SK-N-SH (cell line): Measurements from ENCODE around the gene BNC2. TPM values are rescaled to one million over a fixed set of nuclear protein-coding genes. Genes with fewer than 3 reads are reported as not detected.

Experiments used
- CTCF ChIA-PET: fragments of 300-600, 350-600 bp; formaldehyde crosslinking; extraction: SDS; loops from one replicate; lab custom pipeline; 2021; lab: Yijun Ruan, JAX
- POLR2A ChIA-PET: fragments of 350-600 bp; sonication (Branson Sonifier 250); formaldehyde crosslinking; extraction: SDS; loops from one replicate; lab custom pipeline; 2020; ENCODE audit warnings: antibody characterized with exemption, inconsistent platforms; lab: Yijun Ruan, JAX
- DNase-seq: peaks from one replicate; pipeline ENCODE4 v3.0.0; 2012
- H2AFZ ChIP-seq: fragments of 200-600 bp; sonication (generic); 2 replicates; pipeline ENCODE4 v1.8.1; 2016; ENCODE audit warnings: antibody characterized with exemption, mild to moderate bottlenecking, low read depth
- H3F3A ChIP-seq: fragments of 200-600 bp; sonication (generic); replicated peaks from 2 replicates; pipeline ENCODE3; 2016; ENCODE audit warnings: antibody characterized with exemption, mild to moderate bottlenecking; ENCODE audit not compliant: insufficient read depth
- H3K27ac ChIP-seq, 2 experiments: fragments of 200-500 bp in 1 of 2; fragments of 200-600 bp in 1 of 2; sonication (Bioruptor generic) in 1 of 2; sonication (generic), shearing (Covaris generic) in 1 of 2; 2 replicates each; pipeline versions ENCODE4 v1.5.1 to v1.6.1; 2014 to 2016; ENCODE audit warnings: low read depth in 2 of 2, inconsistent platforms in 1 of 2, low read length in 1 of 2, mild to moderate bottlenecking in 1 of 2, mixed read lengths in 1 of 2
- H3K27me3 ChIP-seq: fragments of 200-600 bp; sonication (generic), shearing (Covaris generic); 2 replicates; pipeline ENCODE4 v1.6.1; 2016; ENCODE audit warnings: mixed run types; ENCODE audit not compliant: insufficient read depth
- H3K36me3 ChIP-seq, 2 experiments: fragments of 200-500 bp in 1 of 2; fragments of 200-600 bp in 1 of 2; sonication (Bioruptor generic) in 1 of 2; sonication (generic) in 1 of 2; replicated peaks in 1 of 2; 2 replicates each; pipeline versions ENCODE3 to v1.5.1; 2014 to 2016; ENCODE audit warnings: low read length in 1 of 2, mild to moderate bottlenecking in 1 of 2; ENCODE audit not compliant: insufficient read depth in 2 of 2, control insufficient read depth in 1 of 2
- H3K4me1 ChIP-seq, 2 experiments: fragments of 200-500 bp in 1 of 2; fragments of 200-600 bp in 1 of 2; sonication (Bioruptor generic) in 1 of 2; sonication (generic), shearing (Covaris generic) in 1 of 2; 2 replicates each; pipeline versions ENCODE4 v1.5.1 to v1.6.1; 2014 to 2016; ENCODE audit warnings: low read depth in 1 of 2, low read length in 1 of 2, mixed run types in 1 of 2; ENCODE audit not compliant: insufficient read depth in 2 of 2, control insufficient read depth in 1 of 2
- H3K4me2 ChIP-seq: fragments of 200-600 bp; sonication (generic), shearing (Covaris generic); 2 replicates; pipeline ENCODE4 v1.6.1; 2017; ENCODE audit warnings: mixed run types
- H3K4me3 ChIP-seq, 2 experiments: fragments of 200-500 bp in 1 of 2; fragments of 200-600 bp in 1 of 2; sonication (Bioruptor generic) in 1 of 2; sonication (generic), shearing (Covaris generic) in 1 of 2; 2 replicates each; pipeline versions ENCODE4 v1.5.1 to v1.8.1; 2014 to 2016; ENCODE audit warnings: low read depth in 2 of 2, inconsistent platforms in 1 of 2, low read length in 1 of 2, mild to moderate bottlenecking in 1 of 2, mixed read lengths in 1 of 2, moderate library complexity in 1 of 2
- H3K79me2 ChIP-seq: fragments of 200-600 bp; sonication (generic); 2 replicates; pipeline ENCODE4 v1.8.1; 2017; ENCODE audit warnings: mild to moderate bottlenecking; ENCODE audit not compliant: insufficient read depth
- H3K9ac ChIP-seq: fragments of 200-600 bp; sonication (generic); 2 replicates; pipeline ENCODE4 v1.6.1; 2017; ENCODE audit warnings: mixed run types
- H3K9me2 ChIP-seq: fragments of 200-600 bp; sonication (generic); 2 replicates; pipeline ENCODE4 v1.6.1; 2017; ENCODE audit warnings: mixed run types
- H3K9me3 ChIP-seq: fragments of 200-600 bp; sonication (generic); 2 replicates; pipeline ENCODE4 v1.6.1; 2017; ENCODE audit warnings: mixed run types, mild to moderate bottlenecking, moderate library complexity
- H4K20me1 ChIP-seq: fragments of 200-600 bp; sonication (generic); 2 replicates; pipeline ENCODE4 v1.6.1; 2017; ENCODE audit warnings: mild to moderate bottlenecking, mixed run types; ENCODE audit not compliant: insufficient read depth
- CHD2 ChIP-seq: fragments of 150-350 bp; IDR thresholded peaks from 2 replicates; pipeline ENCODE4 v1.6.1; 2018; ENCODE audit warnings: low read length; ENCODE audit not compliant: partially characterized antibody
- FOXM1 ChIP-seq: IDR thresholded peaks from 2 replicates; pipeline ENCODE4 v1.4.0; 2012; ENCODE audit warnings: low read depth, mild to moderate bottlenecking
- polyA plus RNA-seq, 3 experiments: library from polyadenylated mRNA; depleted of rRNA; stranded (reverse); fragments of >200 nt; gene quantifications; 2 replicates each; pipeline ENCODE4 v1.2.3, GENCODE V29; 2012
- TF ChIP-seq, protein P1 (sequence below): IDR thresholded peaks from 2 replicates; pipeline ENCODE4 v1.6.1; 2012; ENCODE audit warnings: mild to moderate bottlenecking, low read depth, low read length, moderate library complexity
- TF ChIP-seq, protein P2 (sequence below): IDR thresholded peaks from 2 replicates; pipeline ENCODE4 v1.4.0; 2012; ENCODE audit warnings: low read depth, borderline replicate concordance
- TF ChIP-seq, protein P3 (sequence below): IDR thresholded peaks from 2 replicates; pipeline ENCODE4 v1.4.0; 2012; ENCODE audit warnings: low read depth, borderline replicate concordance
- TF ChIP-seq, protein P4 (sequence below): IDR thresholded peaks from 2 replicates; pipeline ENCODE4 v1.4.0; 2012; ENCODE audit warnings: low read depth
- TF ChIP-seq, protein P5 (sequence below): IDR thresholded peaks from 2 replicates; pipeline ENCODE4; 2012
- TF ChIP-seq, protein P6 (sequence below): fragments of 200-600 bp; sonication (generic); IDR thresholded peaks from 2 replicates; pipeline ENCODE4 v1.6.1; 2017; ENCODE audit warnings: antibody characterized with exemption, mild to moderate bottlenecking, moderate library complexity

Gene BNC2
- polyA plus RNA-seq, 1 of the 3 experiments (the other 2 are of a cell fraction), result 8.8 TPM

DNA sequence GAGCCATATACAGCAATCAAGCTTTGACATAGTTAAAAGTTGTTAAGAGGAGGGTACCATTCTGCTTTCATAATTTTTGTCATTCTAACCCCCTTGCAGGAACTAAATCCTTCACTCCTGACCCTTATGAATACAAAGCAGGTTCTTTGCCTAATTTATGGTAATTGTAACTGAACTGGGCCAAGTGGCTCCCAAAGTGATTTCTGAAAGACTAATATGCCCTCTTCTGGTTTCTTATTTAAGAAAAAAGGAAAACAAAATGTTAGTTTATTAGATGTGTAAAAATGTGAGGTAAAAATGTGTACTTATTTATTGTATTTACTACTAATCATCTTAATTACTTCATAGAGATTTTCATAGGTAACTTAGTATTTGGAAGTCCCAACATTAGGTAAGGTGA lies 268.5 kb downstream of the BNC2 start:
- Histone ChIP-seq H2AFZ (no peak overlapping the region), H3K4me1 (peaks cover 0 to 2% of the 10 kb centered on the region in 2 experiments; a peak in 2 of 4 replicates), H3F3A (no peaks in the 10 kb centered on the region), H3K4me3 (no peak overlapping the region), H4K20me1 (no peaks in the 10 kb centered on the region), H3K4me2 (no peak overlapping the region), H3K27me3 (no peaks in the 10 kb centered on the region), H3K79me2 (peaks cover 15% of the 10 kb centered on the region; the same call in 1 of the 2 replicates), H3K27ac (no peak overlapping the region), H3K9ac (no peak overlapping the region), H3K9me2 (no peaks in the 10 kb centered on the region), H3K36me3 (peaks cover 0 to 9% of the 10 kb centered on the region in 2 experiments), H3K9me3 (no peaks in the 10 kb centered on the region)
- DNase-seq, result no peak
- POLR2A ChIA-PET, result no interaction called here
- TF ChIP-seq, protein P1, sequence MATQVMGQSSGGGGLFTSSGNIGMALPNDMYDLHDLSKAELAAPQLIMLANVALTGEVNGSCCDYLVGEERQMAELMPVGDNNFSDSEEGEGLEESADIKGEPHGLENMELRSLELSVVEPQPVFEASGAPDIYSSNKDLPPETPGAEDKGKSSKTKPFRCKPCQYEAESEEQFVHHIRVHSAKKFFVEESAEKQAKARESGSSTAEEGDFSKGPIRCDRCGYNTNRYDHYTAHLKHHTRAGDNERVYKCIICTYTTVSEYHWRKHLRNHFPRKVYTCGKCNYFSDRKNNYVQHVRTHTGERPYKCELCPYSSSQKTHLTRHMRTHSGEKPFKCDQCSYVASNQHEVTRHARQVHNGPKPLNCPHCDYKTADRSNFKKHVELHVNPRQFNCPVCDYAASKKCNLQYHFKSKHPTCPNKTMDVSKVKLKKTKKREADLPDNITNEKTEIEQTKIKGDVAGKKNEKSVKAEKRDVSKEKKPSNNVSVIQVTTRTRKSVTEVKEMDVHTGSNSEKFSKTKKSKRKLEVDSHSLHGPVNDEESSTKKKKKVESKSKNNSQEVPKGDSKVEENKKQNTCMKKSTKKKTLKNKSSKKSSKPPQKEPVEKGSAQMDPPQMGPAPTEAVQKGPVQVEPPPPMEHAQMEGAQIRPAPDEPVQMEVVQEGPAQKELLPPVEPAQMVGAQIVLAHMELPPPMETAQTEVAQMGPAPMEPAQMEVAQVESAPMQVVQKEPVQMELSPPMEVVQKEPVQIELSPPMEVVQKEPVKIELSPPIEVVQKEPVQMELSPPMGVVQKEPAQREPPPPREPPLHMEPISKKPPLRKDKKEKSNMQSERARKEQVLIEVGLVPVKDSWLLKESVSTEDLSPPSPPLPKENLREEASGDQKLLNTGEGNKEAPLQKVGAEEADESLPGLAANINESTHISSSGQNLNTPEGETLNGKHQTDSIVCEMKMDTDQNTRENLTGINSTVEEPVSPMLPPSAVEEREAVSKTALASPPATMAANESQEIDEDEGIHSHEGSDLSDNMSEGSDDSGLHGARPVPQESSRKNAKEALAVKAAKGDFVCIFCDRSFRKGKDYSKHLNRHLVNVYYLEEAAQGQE, result no peak
- TF ChIP-seq, protein P2, sequence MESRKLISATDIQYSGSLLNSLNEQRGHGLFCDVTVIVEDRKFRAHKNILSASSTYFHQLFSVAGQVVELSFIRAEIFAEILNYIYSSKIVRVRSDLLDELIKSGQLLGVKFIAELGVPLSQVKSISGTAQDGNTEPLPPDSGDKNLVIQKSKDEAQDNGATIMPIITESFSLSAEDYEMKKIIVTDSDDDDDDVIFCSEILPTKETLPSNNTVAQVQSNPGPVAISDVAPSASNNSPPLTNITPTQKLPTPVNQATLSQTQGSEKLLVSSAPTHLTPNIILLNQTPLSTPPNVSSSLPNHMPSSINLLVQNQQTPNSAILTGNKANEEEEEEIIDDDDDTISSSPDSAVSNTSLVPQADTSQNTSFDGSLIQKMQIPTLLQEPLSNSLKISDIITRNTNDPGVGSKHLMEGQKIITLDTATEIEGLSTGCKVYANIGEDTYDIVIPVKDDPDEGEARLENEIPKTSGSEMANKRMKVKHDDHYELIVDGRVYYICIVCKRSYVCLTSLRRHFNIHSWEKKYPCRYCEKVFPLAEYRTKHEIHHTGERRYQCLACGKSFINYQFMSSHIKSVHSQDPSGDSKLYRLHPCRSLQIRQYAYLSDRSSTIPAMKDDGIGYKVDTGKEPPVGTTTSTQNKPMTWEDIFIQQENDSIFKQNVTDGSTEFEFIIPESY, result no peak
- TF ChIP-seq, protein P3, sequence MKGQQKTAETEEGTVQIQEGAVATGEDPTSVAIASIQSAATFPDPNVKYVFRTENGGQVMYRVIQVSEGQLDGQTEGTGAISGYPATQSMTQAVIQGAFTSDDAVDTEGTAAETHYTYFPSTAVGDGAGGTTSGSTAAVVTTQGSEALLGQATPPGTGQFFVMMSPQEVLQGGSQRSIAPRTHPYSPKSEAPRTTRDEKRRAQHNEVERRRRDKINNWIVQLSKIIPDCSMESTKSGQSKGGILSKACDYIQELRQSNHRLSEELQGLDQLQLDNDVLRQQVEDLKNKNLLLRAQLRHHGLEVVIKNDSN, result no peak
- TF ChIP-seq, protein P4, sequence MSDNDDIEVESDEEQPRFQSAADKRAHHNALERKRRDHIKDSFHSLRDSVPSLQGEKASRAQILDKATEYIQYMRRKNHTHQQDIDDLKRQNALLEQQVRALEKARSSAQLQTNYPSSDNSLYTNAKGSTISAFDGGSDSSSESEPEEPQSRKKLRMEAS, result no peak
- no peak for TF ChIP-seq CHD2
- no peak for TF ChIP-seq FOXM1
- TF ChIP-seq, protein P5, sequence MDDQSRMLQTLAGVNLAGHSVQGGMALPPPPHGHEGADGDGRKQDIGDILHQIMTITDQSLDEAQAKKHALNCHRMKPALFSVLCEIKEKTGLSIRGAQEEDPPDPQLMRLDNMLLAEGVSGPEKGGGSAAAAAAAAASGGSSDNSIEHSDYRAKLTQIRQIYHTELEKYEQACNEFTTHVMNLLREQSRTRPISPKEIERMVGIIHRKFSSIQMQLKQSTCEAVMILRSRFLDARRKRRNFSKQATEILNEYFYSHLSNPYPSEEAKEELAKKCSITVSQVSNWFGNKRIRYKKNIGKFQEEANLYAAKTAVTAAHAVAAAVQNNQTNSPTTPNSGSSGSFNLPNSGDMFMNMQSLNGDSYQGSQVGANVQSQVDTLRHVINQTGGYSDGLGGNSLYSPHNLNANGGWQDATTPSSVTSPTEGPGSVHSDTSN, result no peak
- TF ChIP-seq, protein P6, sequence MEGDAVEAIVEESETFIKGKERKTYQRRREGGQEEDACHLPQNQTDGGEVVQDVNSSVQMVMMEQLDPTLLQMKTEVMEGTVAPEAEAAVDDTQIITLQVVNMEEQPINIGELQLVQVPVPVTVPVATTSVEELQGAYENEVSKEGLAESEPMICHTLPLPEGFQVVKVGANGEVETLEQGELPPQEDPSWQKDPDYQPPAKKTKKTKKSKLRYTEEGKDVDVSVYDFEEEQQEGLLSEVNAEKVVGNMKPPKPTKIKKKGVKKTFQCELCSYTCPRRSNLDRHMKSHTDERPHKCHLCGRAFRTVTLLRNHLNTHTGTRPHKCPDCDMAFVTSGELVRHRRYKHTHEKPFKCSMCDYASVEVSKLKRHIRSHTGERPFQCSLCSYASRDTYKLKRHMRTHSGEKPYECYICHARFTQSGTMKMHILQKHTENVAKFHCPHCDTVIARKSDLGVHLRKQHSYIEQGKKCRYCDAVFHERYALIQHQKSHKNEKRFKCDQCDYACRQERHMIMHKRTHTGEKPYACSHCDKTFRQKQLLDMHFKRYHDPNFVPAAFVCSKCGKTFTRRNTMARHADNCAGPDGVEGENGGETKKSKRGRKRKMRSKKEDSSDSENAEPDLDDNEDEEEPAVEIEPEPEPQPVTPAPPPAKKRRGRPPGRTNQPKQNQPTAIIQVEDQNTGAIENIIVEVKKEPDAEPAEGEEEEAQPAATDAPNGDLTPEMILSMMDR, result no peak
- CTCF ChIA-PET, result interaction anchor here (1.0 kb wide), 1 partner anchor 38 kb away, joined by 3 read pairs; no protein-coding TSS in a partner anchor
